Fibroblast of the aortic adventitia (primary cell): Measurements from ENCODE around the gene ARL13B. TPM values are rescaled to one million over a fixed set of nuclear protein-coding genes. Genes with fewer than 3 reads are reported as not detected.
A peak's percentile ranks its signal among the peaks of the same experiment; 100 is the strongest.

Experiments used
- DNase-seq: peaks from one replicate; pipeline ENCODE4 v3.0.0-alpha.2; 2010; ENCODE audit warnings: low read depth
- H3K4me3 ChIP-seq: 2 replicates; pipeline ENCODE4 v1.5.1; 2011; ENCODE audit warnings: low read depth, mild to moderate bottlenecking, control low read depth, low read length, moderate library complexity
- CTCF ChIP-seq: IDR thresholded peaks from 2 replicates; pipeline ENCODE4 v1.5.1; 2011; ENCODE audit warnings: mild to moderate bottlenecking, low read length, control low read depth, inconsistent platforms; ENCODE audit not compliant: insufficient read depth
- total RNA-seq: library from RNA; depleted of rRNA; stranded (reverse); fragments of >200 nt; gene quantifications from 2 replicates; pipeline ENCODE4 v1.2.3, GENCODE V29; 2012; ENCODE audit warnings: low replicate concordance

ARL13B gene
- total RNA-seq, 1 donor = 16.4 TPM

DNA sequence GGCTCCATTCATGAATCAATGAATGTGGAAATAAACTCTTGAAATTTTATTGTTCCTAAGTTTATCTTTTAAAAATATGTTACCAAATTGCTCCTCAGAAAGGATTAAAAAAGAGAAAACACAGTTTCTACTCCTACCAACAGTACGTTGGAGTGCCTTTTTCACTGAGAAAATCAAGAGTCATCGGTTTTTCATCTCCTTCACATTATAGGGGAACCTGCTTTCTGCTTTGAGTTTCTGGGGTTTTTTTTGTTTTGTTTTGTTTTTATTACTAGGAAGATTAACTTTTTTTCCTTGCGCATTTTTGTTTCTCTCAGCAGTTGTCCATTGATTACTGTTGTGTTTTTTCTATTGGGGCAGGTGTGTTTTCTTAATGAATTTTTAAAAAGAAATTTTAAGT, 3.5 kb downstream of the ARL13B start:
- no peak for TF ChIP-seq CTCF
- DNase-seq = no peak

GRCh38 chr3:93984618-93985017, 4.7 kb downstream of the ARL13B start:
- no peak overlapping the region for H3K4me3 ChIP-seq
- no peak for TF ChIP-seq CTCF
- DNase-seq = no peak

More for the DNA sequence above, 3.5 kb downstream of the ARL13B start:
- no peak overlapping the region for H3K4me3 ChIP-seq

- DNase-seq = peak; percentile 35
- TF ChIP-seq CTCF = no peak
- no peak overlapping the region for H3K4me3 ChIP-seq
Measured at GRCh38 chr3:93988283-93988682, 8.3 kb downstream of the ARL13B start.

- TF ChIP-seq CTCF = no peak
- H3K4me3 ChIP-seq = no peak overlapping the region
- no peak for DNase-seq
Measured at GRCh38 chr3:93988764-93989163, 8.8 kb downstream of the ARL13B start.

DNA sequence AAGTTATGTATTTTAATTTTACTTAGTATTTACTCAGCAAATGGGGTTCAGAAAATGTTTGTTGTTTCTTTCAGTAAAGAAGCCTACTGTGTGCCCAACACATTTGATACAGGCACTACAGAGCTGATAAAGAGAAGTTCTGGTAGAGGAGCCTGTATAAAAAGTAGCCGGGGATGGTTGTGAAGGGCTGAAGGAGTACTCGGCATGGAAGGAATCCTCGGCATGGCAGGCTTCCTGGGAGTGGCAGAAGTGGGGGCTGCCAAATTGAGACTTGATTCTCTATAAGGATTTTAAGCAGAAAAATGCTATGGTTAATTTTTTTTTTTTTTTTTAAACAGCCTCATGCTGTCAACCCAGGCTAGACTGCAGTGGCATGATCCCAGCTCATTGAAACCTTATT, 9.3 kb downstream of the ARL13B start:
- no peak overlapping the region for H3K4me3 ChIP-seq
- TF ChIP-seq CTCF = no peak

DNA sequence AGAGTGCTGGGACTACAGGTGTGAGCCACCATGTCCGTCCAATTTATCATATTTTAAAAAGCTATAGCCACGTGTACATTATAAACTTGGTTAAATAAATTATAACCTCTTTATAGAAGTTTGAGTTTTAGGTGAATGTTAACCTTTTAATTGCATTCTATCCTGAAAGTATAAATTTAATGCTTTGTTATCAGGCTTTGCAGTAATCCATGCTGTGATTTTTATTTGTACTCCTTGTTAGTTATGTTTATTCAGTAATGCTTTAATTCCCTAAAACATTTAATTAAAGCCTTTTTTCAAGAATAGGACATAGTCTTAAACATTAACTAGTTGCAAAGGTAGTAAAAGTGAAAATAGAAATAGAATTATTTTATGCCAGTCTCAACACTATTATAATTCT, 11.7 kb downstream of the ARL13B start:
- H3K4me3 ChIP-seq = no peak overlapping the region
- no peak for TF ChIP-seq CTCF
- no peak for DNase-seq

More for the DNA sequence above, 9.3 kb downstream of the ARL13B start:
- DNase-seq = no peak

DNA sequence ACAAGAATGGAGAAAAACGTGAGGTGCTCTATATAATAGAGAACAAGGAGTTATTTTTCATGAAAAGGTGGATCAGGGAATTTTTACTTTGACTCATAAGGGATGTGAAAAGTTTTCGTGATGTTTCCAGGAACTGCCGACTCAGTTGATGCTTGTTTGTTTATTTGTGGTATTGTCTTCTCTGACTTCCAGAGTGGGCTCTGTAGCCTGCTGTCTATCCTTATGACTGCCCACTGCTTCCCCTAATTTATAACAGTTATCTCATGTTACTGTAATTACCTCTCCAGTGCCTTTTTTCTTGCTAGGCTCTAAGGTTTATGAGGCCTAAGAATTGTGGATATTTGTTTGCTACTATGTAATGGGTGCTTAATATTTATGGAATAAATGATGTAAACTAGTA, 12.3 kb downstream of the ARL13B start:
- TF ChIP-seq CTCF = no peak
- H3K4me3 ChIP-seq = no peak overlapping the region
- no peak for DNase-seq
